Osteocyte (in vitro differentiated cells): Measurements from ENCODE around the gene TSGA10IP. TPM values are rescaled to one million over a fixed set of nuclear protein-coding genes. Genes with fewer than 3 reads are reported as not detected.
A peak's percentile ranks its signal among the peaks of the same experiment; 100 is the strongest.

Experiments
- DNase-seq: peaks from one replicate; pipeline ENCODE4 v3.0.0; 2021; ENCODE audit warnings: mixed read lengths; ENCODE audit not compliant: unreplicated experiment; ENCODE audit errors: extremely low spot score
- H3K27ac Mint-ChIP-seq: one replicate; pipeline ENCODE4 v1.8.0; 2021; ENCODE audit warnings: mild to moderate bottlenecking, mixed read lengths; ENCODE audit not compliant: unreplicated experiment
- H3K27me3 Mint-ChIP-seq: one replicate; pipeline ENCODE4 v1.8.0; 2021; ENCODE audit warnings: mixed read lengths; ENCODE audit not compliant: unreplicated experiment
- H3K36me3 Mint-ChIP-seq: one replicate; pipeline ENCODE4 v1.8.0; 2021; ENCODE audit warnings: mixed read lengths; ENCODE audit not compliant: unreplicated experiment
- H3K4me1 Mint-ChIP-seq: one replicate; pipeline ENCODE4 v1.8.0; 2021; ENCODE audit warnings: mixed read lengths; ENCODE audit not compliant: unreplicated experiment
- H3K4me3 Mint-ChIP-seq: one replicate; pipeline ENCODE4 v1.8.0; 2021; ENCODE audit warnings: mild to moderate bottlenecking, moderate library complexity, mixed read lengths; ENCODE audit not compliant: unreplicated experiment
- H3K9me3 Mint-ChIP-seq: one replicate; pipeline ENCODE4 v1.8.0; 2021; ENCODE audit warnings: mixed read lengths; ENCODE audit not compliant: unreplicated experiment
- long read RNA-seq: library from polyadenylated mRNA; unstranded; transcript quantifications from one replicate; pipeline ENCODE4 v2.0.0, GENCODE V29; 2021
- total RNA-seq: library from RNA; stranded (reverse); gene quantifications from 2 replicates; pipeline ENCODE4 v1.2.1, GENCODE V29; 2021
- TF ChIP-seq, protein P1 (sequence below): fragments of 200-600 bp; sonication (generic); IDR thresholded peaks from 2 replicates; pipeline ENCODE4 v1.5.0; 2021; ENCODE audit warnings: antibody characterized with exemption, mild to moderate bottlenecking, moderate library complexity

Gene TSGA10IP
- total RNA-seq = not detected in 2 replicates
- long read RNA-seq = 0 reads

DNA sequence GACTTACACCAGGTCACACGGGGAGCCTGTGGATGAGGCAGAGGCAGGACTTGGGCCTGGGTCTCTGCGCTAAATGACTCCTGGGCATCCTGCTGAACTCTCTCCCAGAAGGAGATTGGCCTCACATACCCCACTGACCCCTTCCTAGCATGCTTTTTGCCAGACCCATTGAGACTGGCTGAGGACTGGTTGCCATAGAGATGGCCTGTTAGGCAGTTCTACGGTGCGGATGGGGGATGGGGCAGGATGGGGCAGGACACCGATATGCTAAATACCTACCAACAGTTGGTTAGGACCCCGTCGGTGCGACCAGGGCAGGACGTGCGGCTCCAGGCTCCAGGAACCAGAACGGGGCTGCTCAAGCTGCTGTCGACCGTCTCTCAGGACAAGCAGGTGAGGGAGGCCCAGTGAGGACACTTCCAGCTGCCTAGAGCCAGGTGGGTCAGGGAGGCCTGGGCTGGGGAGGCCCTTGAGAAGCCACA, at the start of gene TSGA10IP:
Gene TSGA10IP (plus strand): TSS at position 51 of the 482 bp plus-strand sequence. CDS start 196 bp downstream, at position 247.
- peaks cover 3% of the 10 kb centered on the region for H3K4me1 Mint-ChIP-seq
- H3K36me3 Mint-ChIP-seq = no peaks in the 10 kb centered on the region
- TF ChIP-seq, protein P1, sequence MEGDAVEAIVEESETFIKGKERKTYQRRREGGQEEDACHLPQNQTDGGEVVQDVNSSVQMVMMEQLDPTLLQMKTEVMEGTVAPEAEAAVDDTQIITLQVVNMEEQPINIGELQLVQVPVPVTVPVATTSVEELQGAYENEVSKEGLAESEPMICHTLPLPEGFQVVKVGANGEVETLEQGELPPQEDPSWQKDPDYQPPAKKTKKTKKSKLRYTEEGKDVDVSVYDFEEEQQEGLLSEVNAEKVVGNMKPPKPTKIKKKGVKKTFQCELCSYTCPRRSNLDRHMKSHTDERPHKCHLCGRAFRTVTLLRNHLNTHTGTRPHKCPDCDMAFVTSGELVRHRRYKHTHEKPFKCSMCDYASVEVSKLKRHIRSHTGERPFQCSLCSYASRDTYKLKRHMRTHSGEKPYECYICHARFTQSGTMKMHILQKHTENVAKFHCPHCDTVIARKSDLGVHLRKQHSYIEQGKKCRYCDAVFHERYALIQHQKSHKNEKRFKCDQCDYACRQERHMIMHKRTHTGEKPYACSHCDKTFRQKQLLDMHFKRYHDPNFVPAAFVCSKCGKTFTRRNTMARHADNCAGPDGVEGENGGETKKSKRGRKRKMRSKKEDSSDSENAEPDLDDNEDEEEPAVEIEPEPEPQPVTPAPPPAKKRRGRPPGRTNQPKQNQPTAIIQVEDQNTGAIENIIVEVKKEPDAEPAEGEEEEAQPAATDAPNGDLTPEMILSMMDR = no peak
- no peaks in the 10 kb centered on the region for H3K9me3 Mint-ChIP-seq
- no peak within 1 kb of the TSS for H3K27ac Mint-ChIP-seq
- no peak for DNase-seq
- no peak within 1 kb of the TSS for H3K4me3 Mint-ChIP-seq
- H3K27me3 Mint-ChIP-seq = peaks cover 6% of the 10 kb centered on the region

DNA sequence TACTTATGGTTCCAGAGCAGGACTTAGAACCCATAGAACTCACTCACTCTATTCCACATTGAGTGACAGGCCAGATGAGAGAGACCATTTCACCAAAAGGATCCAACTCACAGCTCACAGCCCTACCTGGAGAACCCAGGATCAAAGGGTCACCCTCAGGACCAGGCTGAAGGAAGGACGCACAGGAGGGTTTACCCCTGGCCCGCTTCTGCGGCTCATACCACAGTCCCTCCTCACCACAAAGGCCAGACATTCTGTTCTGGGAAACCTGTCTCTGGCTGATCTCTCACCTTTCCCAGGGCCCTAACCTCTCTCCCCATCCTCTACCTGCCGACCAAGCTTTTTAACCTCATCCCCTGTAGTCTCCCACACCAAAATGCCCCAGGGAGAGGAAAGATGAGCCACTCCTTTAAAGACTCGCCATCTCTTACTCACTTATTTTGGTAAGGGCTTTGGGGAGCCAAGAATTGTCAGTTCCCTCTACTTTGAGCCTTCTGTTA, 49.7 kb upstream of the TSGA10IP start:
- TF ChIP-seq, protein P1 = no peak
- no peak for DNase-seq
- peaks cover 52% of the 10 kb centered on the region for H3K4me1 Mint-ChIP-seq
- H3K9me3 Mint-ChIP-seq = no peaks in the 10 kb centered on the region
- no peaks in the 10 kb centered on the region for H3K27me3 Mint-ChIP-seq
- no peak overlapping the region for H3K4me3 Mint-ChIP-seq
- peaks cover 8% of the 10 kb centered on the region for H3K36me3 Mint-ChIP-seq
- peak overlapping the region; percentile 79 for H3K27ac Mint-ChIP-seq

DNA sequence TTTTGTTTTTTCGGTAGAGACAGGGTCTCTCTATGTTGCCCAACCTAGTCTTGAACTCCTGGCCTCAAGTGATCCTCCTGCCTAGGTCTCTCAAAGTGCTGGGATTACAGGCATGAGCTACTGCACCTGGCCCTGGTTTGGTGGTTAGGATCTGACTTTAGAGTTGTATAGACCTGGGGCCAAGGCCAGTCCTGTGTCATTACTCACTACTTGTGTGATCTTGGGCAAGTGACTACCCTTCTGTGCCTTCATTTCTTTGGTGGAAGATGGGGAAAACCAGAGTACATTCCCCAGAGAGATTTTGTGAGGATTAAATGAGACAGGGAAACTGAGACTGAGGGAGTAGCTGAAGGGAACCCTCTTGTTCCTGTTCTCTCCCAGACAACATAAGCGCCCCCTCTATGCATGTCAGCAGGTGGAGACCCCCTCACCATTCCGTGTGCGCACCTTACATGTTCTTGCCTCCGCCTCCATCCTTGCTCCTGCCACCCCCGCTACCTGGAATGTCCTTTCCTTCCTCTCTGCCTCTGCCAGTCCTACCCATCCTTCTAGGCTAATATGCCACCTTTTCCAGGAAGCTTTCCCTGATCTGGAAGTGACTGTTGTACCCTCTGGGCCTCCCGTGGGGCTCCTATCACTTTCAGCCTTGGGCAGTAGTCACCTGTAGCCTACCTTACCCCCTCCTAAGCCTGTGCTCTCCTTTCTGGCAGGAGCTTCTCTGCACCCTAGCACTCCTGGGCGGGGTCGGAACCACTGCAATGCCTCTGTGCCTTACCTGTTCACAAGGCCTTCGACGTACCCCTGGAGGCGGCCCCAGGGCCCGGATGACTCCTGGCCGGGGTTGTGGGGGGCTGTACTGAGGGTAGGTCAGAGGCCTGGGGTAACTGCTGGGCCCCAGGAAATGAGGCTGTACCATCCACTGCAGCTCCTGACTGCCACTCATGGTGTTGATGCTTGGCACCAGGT, 49.0 kb upstream of the TSGA10IP start:
- H3K4me1 Mint-ChIP-seq = peaks cover 57% of the 10 kb centered on the region
- H3K9me3 Mint-ChIP-seq = no peaks in the 10 kb centered on the region
- H3K4me3 Mint-ChIP-seq = no peak overlapping the region
- H3K27ac Mint-ChIP-seq = peak overlapping the region; percentile 79
- TF ChIP-seq, protein P1 = no peak
- H3K36me3 Mint-ChIP-seq = peaks cover 8% of the 10 kb centered on the region
- no peaks in the 10 kb centered on the region for H3K27me3 Mint-ChIP-seq
- DNase-seq = no peak

DNA sequence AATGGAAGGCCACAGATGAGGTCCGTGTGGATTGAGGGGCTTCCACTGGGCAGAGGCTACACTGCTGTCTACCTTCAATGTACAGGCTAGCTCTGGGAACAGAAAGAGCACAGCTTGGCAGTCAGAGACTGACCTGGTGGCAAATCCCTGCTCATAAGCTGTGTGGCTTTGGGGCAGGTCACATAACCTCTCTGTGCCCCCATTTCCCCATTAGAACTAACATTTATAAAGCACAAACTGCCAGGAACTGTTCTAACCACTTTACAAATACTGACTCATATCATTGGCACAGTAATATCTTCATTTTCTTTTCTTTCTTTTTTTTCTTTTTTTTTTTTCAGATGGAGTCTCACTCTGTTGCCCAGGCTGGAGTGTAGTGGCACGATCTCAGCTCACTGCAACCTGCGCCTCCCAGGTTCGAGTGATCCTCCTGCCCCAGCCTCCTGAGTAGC, 48.2 kb upstream of the TSGA10IP start:
- peaks cover 61% of the 10 kb centered on the region for H3K4me1 Mint-ChIP-seq
- H3K36me3 Mint-ChIP-seq = peaks cover 8% of the 10 kb centered on the region
- peak overlapping the region; percentile 79 for H3K27ac Mint-ChIP-seq
- no peaks in the 10 kb centered on the region for H3K9me3 Mint-ChIP-seq
- TF ChIP-seq, protein P1 = no peak
- H3K4me3 Mint-ChIP-seq = peak overlapping the region; percentile 56
- no peaks in the 10 kb centered on the region for H3K27me3 Mint-ChIP-seq
- no peak for DNase-seq
